NCI-H748 treated with DMSO at 0.1 percent for 48 hours (cell line): Measurements from ENCODE around the gene MTFR2.
A peak's percentile ranks its signal among the peaks of the same experiment; 100 is the strongest.

Source experiments
- DNase-seq: peaks from one replicate; lab custom pipeline; 2025; lab: John Stamatoyannopoulos, UW

MTFR2 gene

GRCh38 chr6:136184738-136185137, 65.4 kb downstream of the MTFR2 start:
- DNase-seq, result no peak

- peak; percentile 36 for DNase-seq
Observed at GRCh38 chr6:136181861-136182260, 68.2 kb downstream of the MTFR2 start.

GRCh38 chr6:136181512-136181833, 68.6 kb downstream of the MTFR2 start:
- no peak for DNase-seq
